Upper lobe of left lung (tissue), 6 donors: ENCODE measurements around the gene RCN2. TPM values are rescaled to one million over a fixed set of nuclear protein-coding genes. Genes with fewer than 3 reads are reported as not detected.

Experiments
- ATAC-seq, 2 donors: fragments of 200-7000 bp; cut with Tn5 transposase; one replicate each; pipeline ENCODE4 v1.9.1; 2022; ENCODE audit warnings: mild to moderate bottlenecking in 2 of 2, moderate library complexity in 2 of 2; ENCODE audit not compliant: low FRiP score in 2 of 2
- DNase-seq, 2 donors: peaks; one replicate each; pipeline ENCODE4 v3.0.0-alpha.2; 2019 to 2020
- H3K27ac ChIP-seq, 4 donors: fragments of 200-600 bp; sonication (generic); one replicate each; pipeline ENCODE4 v1.5.1; 2016 to 2019
- H3K27me3 ChIP-seq, 4 donors: fragments of 200-600 bp; sonication (generic); one replicate each; pipeline ENCODE4 v1.5.1; 2017 to 2019
- H3K36me3 ChIP-seq, 4 donors: fragments of 200-600 bp; sonication (generic); one replicate each; pipeline ENCODE4 v1.5.1; 2016 to 2019
- H3K4me1 ChIP-seq, 4 donors: fragments of 200-600 bp; sonication (generic); one replicate each; pipeline ENCODE4 v1.5.1; 2018 to 2019
- H3K4me3 ChIP-seq, 4 donors: fragments of 200-600 bp; sonication (generic); one replicate each; pipeline ENCODE4 v1.5.1; 2017 to 2019; ENCODE audit warnings: mild to moderate bottlenecking in 2 of 4, moderate library complexity in 1 of 4
- H3K9me3 ChIP-seq, 4 donors: fragments of 200-600 bp; sonication (generic); one replicate each; pipeline ENCODE4 v1.5.1; 2018 to 2019
- EP300 ChIP-seq, 4 donors: sonication (generic); formaldehyde crosslinking; IDR thresholded peaks; one replicate each; pipeline ENCODE4 v1.5.1; 2017; ENCODE audit warnings: antibody characterized with exemption in 4 of 4, control low read depth in 2 of 4
- POLR2A ChIP-seq, 4 donors: fragments of 450-650 bp; IDR thresholded peaks; one replicate each; pipeline ENCODE4 v1.5.1; 2016 to 2017; ENCODE audit warnings: antibody characterized with exemption in 4 of 4, mild to moderate bottlenecking in 2 of 4
- POLR2AphosphoS5 ChIP-seq, 2 donors: sonication (generic); formaldehyde crosslinking; IDR thresholded peaks; one replicate each; pipeline ENCODE4 v1.5.1; 2017; ENCODE audit warnings: antibody characterized with exemption in 2 of 2
- WGBS, 2 donors: methylation state at CpG; one replicate each; pipeline ENCODE4 v1.1.5; 2017 to 2018; 5-methylcytosine and 5-hydroxymethylcytosine counted together
- total RNA-seq, 6 donors: library from RNA; depleted of rRNA in 4 of 6; stranded (reverse); fragments of >200 nt in 4 of 6; gene quantifications; one replicate each; pipeline versions ENCODE4 v1.1.0 to v1.2.1, GENCODE V29; 2016 to 2021
- TF ChIP-seq, protein P1 (sequence below), 6 experiments: fragments of 450-650 bp in 4 of 6; fragments of 200-600 bp in 2 of 6; sonication (generic) in 2 of 6; IDR thresholded peaks; one replicate each; pipeline ENCODE4 v1.5.1; 2016 to 2019; ENCODE audit warnings: antibody characterized with exemption in 6 of 6
- donor health status: DM: no; HTN: no; CAD: no; lungs with moderate emphysema.
- donor health status: DM: no; HTN: yes; CAD: no; lungs with severe emphysema.

Gene RCN2
- total RNA-seq, 6 donors from 2014 or later, result 17.8 to 43.9 (median 32.7) TPM

DNA sequence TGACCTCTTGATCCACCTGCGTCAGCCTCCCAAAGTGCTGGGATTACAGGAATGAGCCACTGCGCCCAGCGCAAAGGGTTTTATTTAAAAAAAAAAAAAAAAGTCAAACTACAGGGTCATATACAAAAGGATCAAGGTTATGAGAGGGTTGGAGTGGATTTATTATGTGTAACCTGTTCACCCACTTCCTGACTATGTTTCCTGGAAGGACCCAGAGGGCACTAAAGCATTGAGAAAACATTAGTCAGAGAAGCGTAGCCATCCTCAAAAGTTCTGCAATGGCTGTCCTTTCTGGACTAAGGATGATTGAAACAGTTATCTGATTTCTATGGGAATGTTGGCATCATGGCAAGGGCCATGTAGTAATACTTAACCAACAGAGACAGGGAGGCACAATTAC is 19.1 kb upstream of the RCN2 start:
- Histone ChIP-seq H3K36me3 (no peaks in the 10 kb centered on the region), H3K4me3 (no peak overlapping the region), H3K27me3 (no peaks in the 10 kb centered on the region), H3K27ac (no peak overlapping the region), H3K4me1 (no peaks in the 10 kb centered on the region), H3K9me3 (no peaks in the 10 kb centered on the region)
- 61 to 78% methylated on average over 4 of the region's 4 CpGs for WGBS, 2 donors
- TF ChIP-seq EP300 (IDR thresholded peaks at IDR 0.05) (no peak), POLR2A (IDR thresholded peaks at IDR 0.05) (no peak), POLR2AphosphoS5 (IDR thresholded peaks at IDR 0.05) (no peak)
- TF ChIP-seq, protein P1, sequence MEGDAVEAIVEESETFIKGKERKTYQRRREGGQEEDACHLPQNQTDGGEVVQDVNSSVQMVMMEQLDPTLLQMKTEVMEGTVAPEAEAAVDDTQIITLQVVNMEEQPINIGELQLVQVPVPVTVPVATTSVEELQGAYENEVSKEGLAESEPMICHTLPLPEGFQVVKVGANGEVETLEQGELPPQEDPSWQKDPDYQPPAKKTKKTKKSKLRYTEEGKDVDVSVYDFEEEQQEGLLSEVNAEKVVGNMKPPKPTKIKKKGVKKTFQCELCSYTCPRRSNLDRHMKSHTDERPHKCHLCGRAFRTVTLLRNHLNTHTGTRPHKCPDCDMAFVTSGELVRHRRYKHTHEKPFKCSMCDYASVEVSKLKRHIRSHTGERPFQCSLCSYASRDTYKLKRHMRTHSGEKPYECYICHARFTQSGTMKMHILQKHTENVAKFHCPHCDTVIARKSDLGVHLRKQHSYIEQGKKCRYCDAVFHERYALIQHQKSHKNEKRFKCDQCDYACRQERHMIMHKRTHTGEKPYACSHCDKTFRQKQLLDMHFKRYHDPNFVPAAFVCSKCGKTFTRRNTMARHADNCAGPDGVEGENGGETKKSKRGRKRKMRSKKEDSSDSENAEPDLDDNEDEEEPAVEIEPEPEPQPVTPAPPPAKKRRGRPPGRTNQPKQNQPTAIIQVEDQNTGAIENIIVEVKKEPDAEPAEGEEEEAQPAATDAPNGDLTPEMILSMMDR (IDR thresholded peaks at IDR 0.05), result no peak
- ATAC-seq, result no peak
- DNase-seq, result no peak

DNA sequence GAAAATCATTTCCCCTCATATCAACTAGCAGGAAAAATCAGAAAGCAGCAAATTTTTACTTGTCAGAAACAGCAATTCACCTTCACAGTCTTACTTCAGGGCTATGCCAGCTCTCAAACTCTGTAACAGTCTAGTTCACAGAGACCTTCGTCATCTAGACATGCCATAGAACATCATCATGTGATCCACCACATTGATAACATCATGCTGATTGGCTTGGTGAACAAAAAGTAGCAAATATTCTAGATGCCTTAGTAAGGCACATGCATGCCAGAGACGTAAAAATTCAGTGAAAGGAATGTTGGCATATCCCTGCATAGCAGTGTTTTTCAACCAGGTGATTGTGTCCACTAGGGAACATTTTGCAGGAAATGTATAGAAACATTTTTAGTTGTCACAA is 17.8 kb upstream of the RCN2 start:
- Histone ChIP-seq H3K9me3 (no peaks in the 10 kb centered on the region), H3K36me3 (no peaks in the 10 kb centered on the region), H3K4me1 (no peaks in the 10 kb centered on the region), H3K4me3 (no peak overlapping the region), H3K27me3 (no peaks in the 10 kb centered on the region), H3K27ac (no peak overlapping the region)
- ATAC-seq (no peak), DNase-seq (no peak)
- WGBS, 2 donors, result 81 to 91% methylated on average over 2 of the region's 2 CpGs
- TF ChIP-seq POLR2A (IDR thresholded peaks at IDR 0.05) (no peak), EP300 (IDR thresholded peaks at IDR 0.05) (no peak), POLR2AphosphoS5 (IDR thresholded peaks at IDR 0.05) (no peak)
- TF ChIP-seq, protein P1 (IDR thresholded peaks at IDR 0.05), result no peak

DNA sequence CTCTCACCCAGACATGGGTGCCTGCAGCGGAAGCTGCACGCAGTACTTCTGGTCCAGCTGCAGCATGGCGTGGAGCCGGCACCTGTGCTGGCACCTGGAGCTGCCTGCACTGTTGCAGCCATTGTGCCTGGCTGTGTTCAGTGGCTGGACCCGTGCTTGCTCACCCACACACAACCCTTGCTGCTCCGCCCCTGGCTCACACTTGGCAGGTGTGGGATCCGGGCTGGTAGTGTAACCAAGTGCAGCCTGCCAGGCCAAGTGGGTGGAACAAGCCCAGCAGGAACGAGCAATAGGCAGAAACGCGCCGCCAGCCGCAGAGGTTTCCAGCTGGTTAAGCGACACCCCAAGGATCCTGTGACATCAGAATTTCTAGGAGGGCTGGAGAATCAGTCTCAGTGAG is 15.2 kb upstream of the RCN2 start:
- H3K27me3 ChIP-seq, result no peaks in the 10 kb centered on the region
- H3K4me1 ChIP-seq, result no peaks in the 10 kb centered on the region
- H3K4me3 ChIP-seq, result no peak overlapping the region
- H3K27ac ChIP-seq, result no peak overlapping the region
- 92 to 97% methylated on average over 10 to 13 of the region's 13 CpGs for WGBS, 2 donors
- H3K9me3 ChIP-seq, result no peaks in the 10 kb centered on the region
- DNase-seq (peak in 1 of 2 donors; percentile 73), ATAC-seq (no peak)
- no peaks in the 10 kb centered on the region for H3K36me3 ChIP-seq
- TF ChIP-seq EP300 (IDR thresholded peaks at IDR 0.05) (no peak), POLR2A (IDR thresholded peaks at IDR 0.05) (no peak), POLR2AphosphoS5 (IDR thresholded peaks at IDR 0.05) (no peak)
- TF ChIP-seq, protein P1 (IDR thresholded peaks at IDR 0.05), result no peak

DNA sequence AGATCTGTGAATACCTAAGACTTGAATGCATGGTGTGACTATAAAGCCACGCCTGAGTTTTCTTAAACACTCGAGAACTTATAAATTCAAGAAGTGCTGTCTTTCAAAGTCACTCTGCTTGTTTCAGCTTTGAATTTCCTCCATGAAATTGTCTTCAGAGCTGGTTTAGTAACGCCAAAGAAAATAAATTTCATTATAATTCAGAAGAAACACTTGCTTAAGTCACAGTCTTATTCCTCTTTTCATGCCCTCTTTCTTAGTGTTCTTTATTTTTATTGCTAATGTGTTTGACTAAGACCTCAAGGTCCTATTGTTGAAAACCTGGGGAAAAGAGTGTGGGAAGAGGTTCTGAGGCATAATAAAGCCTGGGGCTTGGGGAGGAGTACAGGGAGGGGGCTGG is 3.3 kb upstream of the RCN2 start:
- no peaks in the 10 kb centered on the region for H3K36me3 ChIP-seq
- no peaks in the 10 kb centered on the region for H3K27me3 ChIP-seq
- H3K4me1 ChIP-seq, result peaks cover 7 to 18% (median 11%) of the 10 kb centered on the region in 4 donors
- no peak for DNase-seq
- H3K4me3 ChIP-seq, result no peak overlapping the region
- H3K9me3 ChIP-seq, result no peaks in the 10 kb centered on the region
- ATAC-seq, result no peak
- WGBS, 2 donors, result 78 to 85% methylated on average over 3 of the region's 3 CpGs
- H3K27ac ChIP-seq, result no peak overlapping the region
- no peak for TF ChIP-seq EP300 (IDR thresholded peaks at IDR 0.05)
- TF ChIP-seq, protein P1 (IDR thresholded peaks at IDR 0.05), result no peak
- no peak for TF ChIP-seq POLR2A (IDR thresholded peaks at IDR 0.05)
- no peak for TF ChIP-seq POLR2AphosphoS5 (IDR thresholded peaks at IDR 0.05)

DNA sequence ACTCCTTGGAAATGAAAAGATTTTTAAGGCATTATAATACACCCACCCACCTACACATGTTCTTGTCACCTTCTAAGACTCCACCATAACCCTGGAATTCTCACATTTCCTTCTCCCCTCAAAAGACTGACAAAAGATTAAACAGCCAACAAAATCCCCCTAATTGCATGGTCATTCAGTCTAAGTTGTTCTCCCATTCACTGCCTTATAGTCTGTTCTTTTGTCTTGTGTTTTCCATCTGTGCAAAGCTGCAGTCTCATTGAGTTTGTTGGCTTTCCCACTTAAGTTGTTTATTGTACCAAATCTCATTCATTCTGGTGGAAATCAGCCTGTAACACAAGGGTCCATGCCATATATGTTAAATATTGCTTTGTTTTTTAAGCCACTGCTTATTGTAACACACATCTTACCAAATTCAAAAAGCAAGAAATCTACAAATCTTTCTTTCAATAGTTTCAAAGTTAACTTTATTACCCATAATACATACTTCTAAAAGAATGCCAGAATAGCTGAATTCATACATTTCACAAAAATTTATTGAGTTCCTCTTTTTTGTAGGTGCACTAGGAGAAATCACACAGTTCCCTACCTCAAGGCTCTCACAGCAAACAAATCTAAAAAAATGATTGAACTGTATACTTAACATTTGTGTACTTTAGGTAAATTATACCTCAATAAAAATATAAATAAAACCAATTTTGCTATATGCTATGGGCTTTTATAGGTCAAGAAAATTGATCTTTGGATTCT is 2.4 kb upstream of the RCN2 start:
- H3K4me1 ChIP-seq, result peaks cover 7 to 24% (median 12%) of the 10 kb centered on the region in 4 donors
- TF ChIP-seq, protein P1 (IDR thresholded peaks at IDR 0.05), result no peak
- TF ChIP-seq POLR2AphosphoS5 (IDR thresholded peaks at IDR 0.05) (no peak), EP300 (IDR thresholded peaks at IDR 0.05) (no peak)
- H3K27me3 ChIP-seq, result no peaks in the 10 kb centered on the region
- no peaks in the 10 kb centered on the region for H3K9me3 ChIP-seq
- peaks cover 0 to 5% (median 0%) of the 10 kb centered on the region in 4 donors for H3K36me3 ChIP-seq
- no peak for DNase-seq
- no peak for ATAC-seq
- H3K27ac ChIP-seq, result no peak overlapping the region
- no peak overlapping the region for H3K4me3 ChIP-seq
